Lung (tissue), 12 donors: ENCODE results near the gene TBC1D23. TPM values are rescaled to one million over a fixed set of nuclear protein-coding genes. Genes with fewer than 3 reads are reported as not detected.

Source experiments
- ATAC-seq: fragments of 200-7000 bp; cut with Tn5 transposase; one replicate; pipeline ENCODE4 v1.9.1; 2020; ENCODE audit warnings: moderate number of reproducible peaks; ENCODE audit not compliant: insufficient read depth, low FRiP score
- DNase-seq, 3 donors: peaks; one replicate each; pipeline ENCODE4 v3.0.0-alpha.2; 2013 to 2017
- H3K27ac ChIP-seq, 2 donors: one replicate each; pipeline ENCODE4 v1.5.1; 2013; ENCODE audit warnings: mild to moderate bottlenecking in 2 of 2, moderate library complexity in 2 of 2, control low read depth in 1 of 2, inconsistent platforms in 1 of 2, low read depth in 1 of 2, low read length in 1 of 2
- H3K27me3 ChIP-seq, 3 donors: one replicate each; pipeline ENCODE4 v1.5.1; 2013; ENCODE audit warnings: low read length in 2 of 3; ENCODE audit not compliant: control insufficient read depth in 3 of 3, insufficient read depth in 3 of 3
- H3K36me3 ChIP-seq, 4 donors: one replicate each; pipeline ENCODE4 v1.5.1; 2013; ENCODE audit warnings: low read length in 4 of 4, mild to moderate bottlenecking in 1 of 4, moderate library complexity in 1 of 4; ENCODE audit not compliant: control insufficient read depth in 4 of 4, insufficient read depth in 4 of 4
- H3K4me1 ChIP-seq, 5 donors: one replicate each; pipeline ENCODE4 v1.5.1; 2013; ENCODE audit warnings: low read length in 5 of 5, mild to moderate bottlenecking in 2 of 5, moderate library complexity in 1 of 5; ENCODE audit not compliant: control insufficient read depth in 5 of 5, insufficient read depth in 5 of 5
- H3K4me3 ChIP-seq: one replicate; pipeline ENCODE4 v1.5.1; 2013; ENCODE audit warnings: mild to moderate bottlenecking, control low read depth, moderate library complexity
- H3K9ac ChIP-seq, 2 donors: one replicate each; pipeline ENCODE4 v1.5.1; 2013; ENCODE audit warnings: low read length in 2 of 2, control low read depth in 1 of 2; ENCODE audit not compliant: insufficient read depth in 1 of 2
- H3K9me3 ChIP-seq, 4 donors: one replicate each; pipeline ENCODE4 v1.5.1; 2013; ENCODE audit warnings: low read length in 3 of 4, mild to moderate bottlenecking in 1 of 4, moderate library complexity in 1 of 4; ENCODE audit not compliant: control insufficient read depth in 4 of 4, insufficient read depth in 3 of 4
- CTCF ChIP-seq: IDR thresholded peaks from 2 replicates; pipeline ENCODE4 v1.5.1; 2012; ENCODE audit warnings: mild to moderate bottlenecking; ENCODE audit errors: control extremely low read depth, extremely low read depth
- polyA plus RNA-seq, 2 donors: library from polyadenylated mRNA; stranded (reverse); fragments of 200-250 nt; gene quantifications; one replicate each; pipeline ENCODE4 v1.2.1, GENCODE V29; 2013
- total RNA-seq, 2 donors: library from RNA; depleted of rRNA in 1 of 2; stranded (reverse); fragments of >200 nt in 1 of 2; gene quantifications; one replicate each; pipeline ENCODE4 v1.2.1, GENCODE V29; 2014 to 2021
- donor health status: control.
- donor health status: control.
- donor health status: Bipolar disorder and iron deficiency.
- donor health status: healthy.
- donor health status: DM: yes; HTN: yes; CAD: no.

TBC1D23 gene
- total and polyA plus RNA-seq, 4 donors = 15.7 to 60.6 (median 26.9) TPM

- H3K27me3 ChIP-seq = no peaks in the 10 kb centered on the region
- no peak for TF ChIP-seq CTCF
- H3K4me3 ChIP-seq = no peak overlapping the region
- no peaks in the 10 kb centered on the region for H3K9me3 ChIP-seq
- H3K4me1 ChIP-seq = no peaks in the 10 kb centered on the region
- DNase-seq (no peak), ATAC-seq (no peak)
- H3K27ac ChIP-seq = no peak overlapping the region
- no peak overlapping the region for H3K9ac ChIP-seq
- H3K36me3 ChIP-seq = peaks cover 15 to 37% (median 21%) of the 10 kb centered on the region in 4 donors
These were observed 113.7 kb downstream of the TBC1D23 start for GRCh38 chr3:100374521-100374920.

Other genes with a start within 250 kb of the TBC1D23 start
- gene FILIP1L, start 146.5 kb upstream of the TBC1D23 start, total RNA-seq = 10 to 100 TPM; 27.6 to 27.8 TPM
- 10 to 100 TPM in 1 of 2 donors, 1 to 10 TPM in 1; 8.3 to 17.3 TPM for gene FILIP1L, start 146.5 kb upstream of the TBC1D23 start, polyA plus RNA-seq
- gene NIT2, start 73.8 kb downstream of the TBC1D23 start, total RNA-seq = 10 to 100 TPM; 20.7 to 42.0 TPM
- gene NIT2, start 73.8 kb downstream of the TBC1D23 start, polyA plus RNA-seq = 10 to 100 TPM; 20.2 to 38.0 TPM
- gene TOMM70, start 140.1 kb downstream of the TBC1D23 start, total RNA-seq = 10 to 100 TPM; 27.5 to 56.9 TPM
- gene TOMM70, start 140.1 kb downstream of the TBC1D23 start, polyA plus RNA-seq = 10 to 100 TPM; 15.9 to 17.8 TPM
- gene LNP1, start 140.5 kb downstream of the TBC1D23 start, total RNA-seq = 1 to 10 TPM; 3.3 to 5.8 TPM
- gene LNP1, start 140.5 kb downstream of the TBC1D23 start, polyA plus RNA-seq = 1 to 10 TPM; 1.1 TPM
- 10 to 100 TPM; 27.3 to 37.6 TPM for gene TMEM45A, start 231.6 kb downstream of the TBC1D23 start, total RNA-seq
- gene TMEM45A, start 231.6 kb downstream of the TBC1D23 start, polyA plus RNA-seq = 10 to 100 TPM in 1 of 2 donors, 1 to 10 TPM in 1; 7.8 to 24.6 TPM